NCI-H345 (cell line): ENCODE results near the gene AGXT.

ENCODE experiments used
- DNase-seq: peaks from one replicate; lab custom pipeline; 2025; lab: John Stamatoyannopoulos, UW

The AGXT gene

GRCh38 chr2:240914645-240915525, 46.3 kb downstream of the AGXT start:
- DNase-seq: no peak

GRCh38 chr2:240915526-240916341, 47.1 kb downstream of the AGXT start:
- DNase-seq: no peak

- peak; percentile 70 for DNase-seq
Measured at GRCh38 chr2:240916571-240917008, 48.0 kb downstream of the AGXT start.

GRCh38 chr2:240917009-240917683, 48.5 kb downstream of the AGXT start:
- DNase-seq: no peak

- DNase-seq: no peak
Measured at GRCh38 chr2:240917684-240918257, 49.1 kb downstream of the AGXT start.

GRCh38 chr2:240918258-240919091, 49.9 kb downstream of the AGXT start:
- DNase-seq: no peak

- no peak for DNase-seq
Measured at GRCh38 chr2:240919161-240919781, 50.6 kb downstream of the AGXT start.

- no peak for DNase-seq
Measured at GRCh38 chr2:240919786-240920782, 51.5 kb downstream of the AGXT start.

GRCh38 chr2:240920783-240921231, 52.2 kb downstream of the AGXT start:
- no peak for DNase-seq

- no peak for DNase-seq
Measured at GRCh38 chr2:240921311-240921994, 52.8 kb downstream of the AGXT start.

- no peak for DNase-seq
Measured at GRCh38 chr2:240921995-240922244, 53.3 kb downstream of the AGXT start.

GRCh38 chr2:240922245-240922981, 53.8 kb downstream of the AGXT start:
- DNase-seq: peak; percentile 82

GRCh38 chr2:240922982-240923537, 54.4 kb downstream of the AGXT start:
- peak; percentile 89 for DNase-seq

GRCh38 chr2:240925191-240925567, 56.6 kb downstream of the AGXT start:
- DNase-seq: no peak

GRCh38 chr2:240925568-240926515, 57.2 kb downstream of the AGXT start:
- no peak for DNase-seq

- no peak for DNase-seq
Measured at GRCh38 chr2:240926516-240927389, 58.1 kb downstream of the AGXT start.
